Neural cell (in vitro differentiated cells): ENCODE results near the gene PRDM9. TPM values are rescaled to one million over a fixed set of nuclear protein-coding genes. Genes with fewer than 3 reads are reported as not detected.

Experiments
- H2AFZ ChIP-seq: fragments of 200-600, 300-800 bp; sonication (generic), shearing (Covaris generic); 2 replicates; pipeline ENCODE4 v1.6.0; 2014; ENCODE audit warnings: low read depth, mild to moderate bottlenecking, antibody characterized with exemption, low read length, moderate library complexity
- H3F3A ChIP-seq: fragments of 200-600 bp; shearing (Covaris generic); 2 replicates; pipeline ENCODE4 v1.6.1; 2016; ENCODE audit warnings: mild to moderate bottlenecking, moderate library complexity, mixed read lengths, antibody characterized with exemption, low read length; ENCODE audit not compliant: insufficient read depth, poor library complexity, severe bottlenecking
- H3K27ac ChIP-seq: fragments of 200-600, 300-800 bp; sonication (generic), shearing (Covaris generic); 2 replicates; pipeline ENCODE4 v1.5.1; 2014; ENCODE audit warnings: mild to moderate bottlenecking, low read length, moderate library complexity
- H3K27me3 ChIP-seq: fragments of 300-800, 200-600 bp; sonication (generic), shearing (Covaris generic); 2 replicates; pipeline ENCODE4 v1.6.0; 2014; ENCODE audit warnings: mild to moderate bottlenecking, low read depth, low read length, moderate library complexity; ENCODE audit not compliant: insufficient read depth
- H3K36me3 ChIP-seq: fragments of 300-800, 200-600 bp; sonication (generic), shearing (Covaris generic); 2 replicates; pipeline ENCODE4 v1.5.1; 2014; ENCODE audit warnings: mild to moderate bottlenecking, antibody characterized with exemption, low read length, moderate library complexity; ENCODE audit not compliant: insufficient read depth
- H3K4me2 ChIP-seq: fragments of 300-800, 200-600 bp; sonication (generic), shearing (Covaris generic); 2 replicates; pipeline ENCODE4 v1.6.0; 2014; ENCODE audit warnings: mild to moderate bottlenecking, low read length
- H3K4me3 ChIP-seq: fragments of 300-800, 200-600 bp; sonication (generic), shearing (Covaris generic); 2 replicates; pipeline ENCODE4 v1.5.1; 2014; ENCODE audit warnings: mild to moderate bottlenecking, low read length, moderate library complexity
- H3K79me2 ChIP-seq: fragments of 200-600 bp; shearing (Covaris generic); replicated peaks from 2 replicates; pipeline ENCODE4 v1.6.0; 2014; ENCODE audit warnings: mild to moderate bottlenecking, low read length, moderate library complexity; ENCODE audit not compliant: insufficient read depth
- H3K9ac ChIP-seq: fragments of 300-800, 200-600 bp; sonication (generic), shearing (Covaris generic); 2 replicates; pipeline ENCODE4 v1.6.1; 2016; ENCODE audit warnings: mild to moderate bottlenecking, low read length, mixed read lengths
- H3K9me2 ChIP-seq: fragments of 200-600 bp; shearing (Covaris generic); 2 replicates; pipeline ENCODE4 v1.6.1; 2016; ENCODE audit warnings: mild to moderate bottlenecking, low read length, mixed read lengths; ENCODE audit not compliant: insufficient read depth
- H3K9me3 ChIP-seq: fragments of 200-600, 300-800 bp; sonication (generic), shearing (Covaris generic); 2 replicates; pipeline ENCODE4 v1.6.1; 2016; ENCODE audit warnings: mild to moderate bottlenecking, mixed run types, low read length, moderate library complexity, mixed read lengths
- H4K20me1 ChIP-seq: fragments of 200-600 bp; shearing (Covaris generic); 2 replicates; pipeline ENCODE4 v1.6.1; 2016; ENCODE audit warnings: mild to moderate bottlenecking, mixed run types; ENCODE audit not compliant: insufficient read depth
- EP300 ChIP-seq: fragments of 450-650 bp; conservative IDR thresholded peaks from 2 replicates; pipeline ENCODE4 v1.6.1; 2014; ENCODE audit warnings: antibody characterized with exemption, mild to moderate bottlenecking, moderate library complexity; ENCODE audit not compliant: poor library complexity, severe bottlenecking
- EZH2 ChIP-seq: fragments of 200-600, 300-800 bp; shearing (Covaris generic), sonication (generic); IDR thresholded peaks from 2 replicates; pipeline ENCODE4 v1.6.1; 2014; ENCODE audit warnings: antibody characterized with exemption, low read length, borderline replicate concordance, mild to moderate bottlenecking; ENCODE audit not compliant: insufficient read depth, poor library complexity, severe bottlenecking
- MXI1 ChIP-seq: fragments of 450-650 bp; conservative IDR thresholded peaks from 2 replicates; pipeline ENCODE4 v1.6.1; 2014; ENCODE audit warnings: antibody characterized with exemption, mild to moderate bottlenecking; ENCODE audit not compliant: poor library complexity, severe bottlenecking
- POLR2AphosphoS5 ChIP-seq: IDR thresholded peaks from 2 replicates; pipeline ENCODE4 v1.6.1; 2012
- RAD21 ChIP-seq: fragments of 450-650 bp; conservative IDR thresholded peaks from 2 replicates; pipeline ENCODE4 v1.6.1; 2014; ENCODE audit warnings: antibody characterized with exemption, mild to moderate bottlenecking, moderate library complexity
- SMC3 ChIP-seq: fragments of 450-650 bp; conservative IDR thresholded peaks from 2 replicates; pipeline ENCODE4 v1.6.1; 2014; ENCODE audit warnings: antibody characterized with exemption, mild to moderate bottlenecking, moderate library complexity; ENCODE audit not compliant: poor library complexity
- TAF1 ChIP-seq: IDR thresholded peaks from 2 replicates; pipeline ENCODE4 v1.6.1; 2012; ENCODE audit warnings: low read depth
- polyA minus RNA-seq: library from RNA; depleted of rRNA, polyadenylated mRNA; stranded (reverse); fragments of >200 nt; gene quantifications from 2 replicates; pipeline ENCODE4 v1.2.3, GENCODE V29; 2014
- polyA plus RNA-seq: library from polyadenylated mRNA; depleted of rRNA; stranded (reverse); fragments of >200 nt; gene quantifications from 2 replicates; pipeline ENCODE4 v1.2.3, GENCODE V29; 2014
- TF ChIP-seq, protein P1 (sequence below): IDR thresholded peaks from 2 replicates; pipeline ENCODE4 v1.6.1; 2012; ENCODE audit warnings: borderline replicate concordance
- TF ChIP-seq, protein P2 (sequence below): fragments of 450-650 bp; IDR thresholded peaks from 2 replicates; pipeline ENCODE4 v1.5.1; 2014; ENCODE audit warnings: antibody characterized with exemption, mild to moderate bottlenecking, moderate library complexity; ENCODE audit not compliant: poor library complexity, severe bottlenecking

The PRDM9 gene
- polyA plus RNA-seq (not detected in 2 replicates), polyA minus RNA-seq (not detected in 2 replicates)

DNA sequence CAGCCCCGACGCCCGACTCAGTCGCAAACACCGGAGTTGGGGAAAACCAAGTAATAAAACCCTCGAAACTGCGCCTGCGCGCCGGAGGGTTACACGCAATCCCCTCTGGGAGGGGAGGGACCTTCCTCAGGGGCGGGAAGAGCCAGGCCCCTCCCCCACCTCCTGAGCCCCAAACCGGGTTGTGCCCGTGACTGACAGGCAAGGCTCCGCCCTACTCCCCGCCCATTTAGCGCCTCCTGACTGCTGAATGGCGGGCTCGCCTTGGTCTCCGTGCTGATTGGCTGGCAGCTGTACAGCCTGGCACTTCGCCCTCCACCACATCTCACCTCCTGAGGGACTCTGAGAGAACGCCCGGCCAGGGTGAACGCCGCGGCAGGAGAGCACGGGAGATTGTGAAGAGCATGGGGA is at the start of gene PRDM9:
Gene PRDM9 (plus strand): TSS at position 332 of the 408 bp plus-strand sequence. CDS start 1,425 bp downstream, outside the sequence.
- no peak within 1 kb of the TSS for H3K9ac ChIP-seq
- H3K4me2 ChIP-seq: no peak within 1 kb of the TSS
- H4K20me1 ChIP-seq: no peaks in the 10 kb centered on the region
- H3K79me2 ChIP-seq: no peaks in the 10 kb centered on the region
- H3K9me2 ChIP-seq: no peaks in the 10 kb centered on the region
- no peaks in the 10 kb centered on the region for H3K27me3 ChIP-seq
- no peak within 1 kb of the TSS for H3K27ac ChIP-seq
- TF ChIP-seq, protein P1, sequence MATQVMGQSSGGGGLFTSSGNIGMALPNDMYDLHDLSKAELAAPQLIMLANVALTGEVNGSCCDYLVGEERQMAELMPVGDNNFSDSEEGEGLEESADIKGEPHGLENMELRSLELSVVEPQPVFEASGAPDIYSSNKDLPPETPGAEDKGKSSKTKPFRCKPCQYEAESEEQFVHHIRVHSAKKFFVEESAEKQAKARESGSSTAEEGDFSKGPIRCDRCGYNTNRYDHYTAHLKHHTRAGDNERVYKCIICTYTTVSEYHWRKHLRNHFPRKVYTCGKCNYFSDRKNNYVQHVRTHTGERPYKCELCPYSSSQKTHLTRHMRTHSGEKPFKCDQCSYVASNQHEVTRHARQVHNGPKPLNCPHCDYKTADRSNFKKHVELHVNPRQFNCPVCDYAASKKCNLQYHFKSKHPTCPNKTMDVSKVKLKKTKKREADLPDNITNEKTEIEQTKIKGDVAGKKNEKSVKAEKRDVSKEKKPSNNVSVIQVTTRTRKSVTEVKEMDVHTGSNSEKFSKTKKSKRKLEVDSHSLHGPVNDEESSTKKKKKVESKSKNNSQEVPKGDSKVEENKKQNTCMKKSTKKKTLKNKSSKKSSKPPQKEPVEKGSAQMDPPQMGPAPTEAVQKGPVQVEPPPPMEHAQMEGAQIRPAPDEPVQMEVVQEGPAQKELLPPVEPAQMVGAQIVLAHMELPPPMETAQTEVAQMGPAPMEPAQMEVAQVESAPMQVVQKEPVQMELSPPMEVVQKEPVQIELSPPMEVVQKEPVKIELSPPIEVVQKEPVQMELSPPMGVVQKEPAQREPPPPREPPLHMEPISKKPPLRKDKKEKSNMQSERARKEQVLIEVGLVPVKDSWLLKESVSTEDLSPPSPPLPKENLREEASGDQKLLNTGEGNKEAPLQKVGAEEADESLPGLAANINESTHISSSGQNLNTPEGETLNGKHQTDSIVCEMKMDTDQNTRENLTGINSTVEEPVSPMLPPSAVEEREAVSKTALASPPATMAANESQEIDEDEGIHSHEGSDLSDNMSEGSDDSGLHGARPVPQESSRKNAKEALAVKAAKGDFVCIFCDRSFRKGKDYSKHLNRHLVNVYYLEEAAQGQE: no peak
- TF ChIP-seq RAD21: no peak
- no peak for TF ChIP-seq EZH2
- no peak for TF ChIP-seq POLR2AphosphoS5
- no peaks in the 10 kb centered on the region for H3K36me3 ChIP-seq
- H3K4me3 ChIP-seq: no peak within 1 kb of the TSS
- no peak within 1 kb of the TSS for H2AFZ ChIP-seq
- no peaks in the 10 kb centered on the region for H3K9me3 ChIP-seq
- H3F3A ChIP-seq: no peaks in the 10 kb centered on the region

DNA sequence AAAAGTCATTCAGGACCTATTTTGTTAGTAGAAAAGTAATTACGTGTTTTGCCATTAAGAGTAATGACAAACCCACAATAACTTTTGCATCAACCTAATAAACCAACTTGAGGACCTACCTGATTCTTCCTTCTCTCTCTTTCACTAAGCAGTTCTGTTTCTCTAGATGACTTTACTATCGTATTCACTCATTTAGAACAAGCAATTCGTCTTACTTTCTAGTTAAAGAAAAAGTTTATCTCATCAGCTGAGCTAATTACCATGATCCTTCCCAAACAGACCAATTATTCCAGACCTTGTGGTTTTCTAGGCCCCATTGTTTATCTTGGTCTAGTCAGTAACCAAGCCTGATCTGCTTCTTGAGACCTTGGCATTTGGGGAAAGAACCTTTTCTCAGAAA is 49.6 kb upstream of the PRDM9 start:
- H3K9ac ChIP-seq: no peak overlapping the region
- no peaks in the 10 kb centered on the region for H3K79me2 ChIP-seq
- no peaks in the 10 kb centered on the region for H3K36me3 ChIP-seq
- no peaks in the 10 kb centered on the region for H4K20me1 ChIP-seq
- H3K4me3 ChIP-seq: no peak overlapping the region
- TF ChIP-seq TAF1 (no peak), RAD21 (no peak), EZH2 (no peak), EP300 (no peak), MXI1 (no peak), POLR2AphosphoS5 (no peak), SMC3 (no peak)
- TF ChIP-seq, protein P2, sequence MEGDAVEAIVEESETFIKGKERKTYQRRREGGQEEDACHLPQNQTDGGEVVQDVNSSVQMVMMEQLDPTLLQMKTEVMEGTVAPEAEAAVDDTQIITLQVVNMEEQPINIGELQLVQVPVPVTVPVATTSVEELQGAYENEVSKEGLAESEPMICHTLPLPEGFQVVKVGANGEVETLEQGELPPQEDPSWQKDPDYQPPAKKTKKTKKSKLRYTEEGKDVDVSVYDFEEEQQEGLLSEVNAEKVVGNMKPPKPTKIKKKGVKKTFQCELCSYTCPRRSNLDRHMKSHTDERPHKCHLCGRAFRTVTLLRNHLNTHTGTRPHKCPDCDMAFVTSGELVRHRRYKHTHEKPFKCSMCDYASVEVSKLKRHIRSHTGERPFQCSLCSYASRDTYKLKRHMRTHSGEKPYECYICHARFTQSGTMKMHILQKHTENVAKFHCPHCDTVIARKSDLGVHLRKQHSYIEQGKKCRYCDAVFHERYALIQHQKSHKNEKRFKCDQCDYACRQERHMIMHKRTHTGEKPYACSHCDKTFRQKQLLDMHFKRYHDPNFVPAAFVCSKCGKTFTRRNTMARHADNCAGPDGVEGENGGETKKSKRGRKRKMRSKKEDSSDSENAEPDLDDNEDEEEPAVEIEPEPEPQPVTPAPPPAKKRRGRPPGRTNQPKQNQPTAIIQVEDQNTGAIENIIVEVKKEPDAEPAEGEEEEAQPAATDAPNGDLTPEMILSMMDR: no peak
- TF ChIP-seq, protein P1: no peak
- H2AFZ ChIP-seq: no peak overlapping the region
- no peaks in the 10 kb centered on the region for H3K9me3 ChIP-seq
- no peaks in the 10 kb centered on the region for H3F3A ChIP-seq
- H3K27me3 ChIP-seq: no peaks in the 10 kb centered on the region
- no peak overlapping the region for H3K4me2 ChIP-seq
- no peaks in the 10 kb centered on the region for H3K9me2 ChIP-seq
- no peak overlapping the region for H3K27ac ChIP-seq
